NCI-H510A (cell line): ENCODE results near the gene MRPL55.

Source experiments
- DNase-seq: peaks from one replicate; lab custom pipeline; 2025; lab: John Stamatoyannopoulos, UW

MRPL55 gene

DNA sequence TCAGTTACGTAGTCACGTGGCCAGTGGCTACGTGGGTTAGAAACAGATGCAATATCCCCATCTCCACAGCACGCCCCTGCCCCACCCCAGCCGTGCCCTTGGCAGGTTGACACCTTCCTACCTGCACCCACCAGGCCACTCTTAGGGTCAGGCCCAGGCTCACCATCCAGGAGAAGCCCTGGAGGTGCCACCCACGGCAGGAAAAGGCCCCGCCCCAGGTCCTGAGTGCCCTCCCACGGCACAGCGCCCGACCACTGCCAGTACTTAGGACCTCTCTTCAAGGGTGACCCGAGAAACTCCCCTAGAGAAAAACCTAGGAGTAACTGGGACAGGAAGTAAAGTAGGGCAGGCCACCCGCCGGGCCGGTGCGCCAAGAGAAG is 7.5 kb downstream of the MRPL55 start:
- DNase-seq: no peak

DNA sequence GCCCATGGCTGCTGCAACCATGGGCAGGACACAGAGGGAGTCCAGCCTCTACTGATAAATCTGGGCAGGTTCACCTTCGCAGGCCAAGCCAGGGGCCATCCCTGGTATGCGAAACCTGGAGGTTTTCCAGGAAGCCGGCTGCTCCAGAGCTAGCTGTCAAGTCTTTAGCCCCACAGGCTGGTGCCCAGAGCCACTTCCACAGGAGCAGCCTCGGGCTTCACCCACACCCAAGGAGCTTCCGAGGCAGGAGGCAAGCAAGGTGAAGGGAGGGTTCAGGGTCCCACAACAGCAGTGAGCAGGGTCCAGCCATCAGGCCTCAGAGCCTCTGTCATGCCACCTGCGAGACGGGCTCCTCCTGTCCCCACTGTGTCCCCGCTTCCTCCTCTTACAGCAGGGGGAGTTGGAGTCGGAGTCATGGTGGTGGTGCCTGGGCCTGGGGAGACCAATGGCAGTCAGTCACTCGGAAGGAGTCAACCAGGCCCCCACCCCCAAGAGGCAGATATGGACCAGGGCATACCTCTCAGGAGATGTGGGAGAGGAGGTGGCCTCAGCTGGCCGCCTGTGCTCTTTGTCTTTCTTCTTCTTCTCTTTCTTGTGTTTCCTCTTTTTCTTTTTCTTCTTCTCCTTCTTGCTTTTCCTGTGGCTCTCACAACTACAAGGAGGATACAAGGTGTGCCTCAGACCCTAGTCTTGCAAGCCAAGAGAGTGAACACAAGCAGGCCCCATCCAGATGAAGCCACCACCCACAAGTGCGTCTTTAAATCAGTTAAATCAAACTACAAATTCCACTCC is 8.1 kb downstream of the MRPL55 start:
- no peak for DNase-seq

GRCh38 chr1:228099331-228099732 is 9.8 kb downstream of the MRPL55 start:
- no peak for DNase-seq

DNA sequence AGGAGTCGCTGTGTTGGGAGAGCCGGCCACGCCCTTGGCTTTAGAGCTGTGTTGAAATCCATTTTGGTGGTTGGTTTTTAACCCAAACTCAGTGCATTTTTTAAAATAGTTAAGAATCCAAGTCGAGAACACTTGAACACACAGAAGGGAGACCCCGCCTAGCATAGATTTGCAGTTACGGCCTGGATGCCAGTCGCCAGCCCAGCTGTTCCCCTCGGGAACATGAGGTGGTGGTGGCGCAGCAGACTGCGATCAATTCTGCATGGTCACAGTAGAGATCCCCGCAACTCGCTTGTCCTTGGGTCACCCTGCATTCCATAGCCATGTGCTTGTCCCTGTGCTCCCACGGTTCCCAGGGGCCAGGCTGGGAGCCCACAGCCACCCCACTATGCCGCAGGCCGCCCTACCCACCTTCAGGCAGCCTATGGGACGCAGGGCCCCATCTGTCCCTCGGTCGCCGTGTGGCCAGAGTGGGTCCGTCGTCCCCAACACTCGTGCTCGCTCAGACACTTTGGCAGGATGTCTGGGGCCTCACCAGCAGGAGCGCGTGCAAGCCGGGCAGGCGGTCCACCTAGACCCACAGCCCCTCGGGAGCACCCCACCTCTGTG is 10.7 kb downstream of the MRPL55 start:
- DNase-seq: no peak

DNA sequence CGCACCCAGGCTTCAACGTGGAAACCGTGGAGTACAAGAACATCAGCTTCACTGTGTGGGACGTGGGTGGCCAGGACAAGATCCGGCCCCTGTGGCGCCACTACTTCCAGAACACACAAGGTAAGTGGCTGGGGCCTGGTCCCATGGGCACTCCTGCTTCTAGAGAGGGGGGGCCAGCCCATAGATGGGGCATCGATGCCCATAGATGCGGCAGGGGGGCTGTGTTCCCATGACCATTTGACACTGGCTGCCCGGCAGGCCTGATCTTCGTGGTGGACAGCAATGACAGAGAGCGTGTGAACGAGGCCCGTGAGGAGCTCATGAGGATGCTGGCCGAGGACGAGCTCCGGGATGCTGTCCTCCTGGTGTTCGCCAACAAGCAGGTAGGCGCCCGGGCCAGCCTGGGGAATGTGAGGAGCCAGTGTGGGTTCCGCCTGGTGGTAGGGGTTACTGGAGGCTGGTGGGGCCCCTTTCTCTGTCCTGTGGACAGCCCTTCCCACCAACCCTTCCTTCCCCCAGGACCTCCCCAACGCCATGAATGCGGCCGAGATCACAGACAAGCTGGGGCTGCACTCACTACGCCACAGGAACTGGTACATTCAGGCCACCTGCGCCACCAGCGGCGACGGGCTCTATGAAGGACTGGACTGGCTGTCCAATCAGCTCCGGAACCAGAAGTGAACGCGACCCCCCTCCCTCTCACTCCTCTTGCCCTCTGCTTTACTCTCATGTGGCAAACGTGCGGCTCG is 11.6 kb downstream of the MRPL55 start:
- DNase-seq: no peak

DNA sequence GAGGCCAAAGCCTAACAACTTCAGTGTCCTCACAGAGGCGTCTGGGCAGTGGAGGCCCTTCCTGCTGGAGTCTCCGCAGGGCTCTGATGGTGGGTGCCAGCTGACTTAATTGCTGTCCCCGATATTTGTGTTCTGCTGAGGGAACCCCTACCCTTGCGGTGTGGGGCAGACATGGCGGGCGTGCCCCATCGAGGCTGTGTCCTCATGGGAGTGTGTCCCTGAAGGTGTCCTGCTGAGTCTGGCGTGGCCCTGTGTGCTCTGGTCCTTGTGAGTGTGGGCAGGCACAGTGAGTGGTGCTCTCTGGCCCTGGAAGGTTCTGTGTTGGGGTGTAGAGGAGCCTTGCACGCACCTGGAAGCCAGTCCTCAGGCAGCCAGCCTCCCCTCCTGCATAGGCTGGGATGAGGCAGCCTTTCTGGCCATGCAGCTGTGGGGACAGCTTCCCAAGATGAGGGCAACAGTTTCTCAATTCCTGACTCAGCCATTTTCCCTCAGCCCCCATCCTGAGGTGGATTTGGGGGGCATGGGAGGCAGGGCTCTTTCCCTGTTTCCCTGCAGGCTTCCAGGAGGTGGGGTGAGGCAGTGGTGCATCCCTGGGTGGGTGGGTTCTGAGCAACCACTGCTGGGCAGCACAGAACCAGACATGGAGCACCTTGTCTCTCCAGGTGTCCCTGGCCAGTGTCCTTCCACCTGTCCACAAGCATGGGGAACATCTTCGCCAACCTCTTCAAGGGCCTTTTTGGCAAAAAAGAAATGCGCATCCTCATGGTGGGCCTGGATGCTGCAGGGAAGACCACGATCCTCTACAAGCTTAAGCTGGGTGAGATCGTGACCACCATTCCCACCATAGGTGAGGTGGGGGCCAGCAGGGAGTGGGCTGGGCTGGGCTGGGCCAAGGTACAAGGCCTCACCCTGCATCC is 12.4 kb downstream of the MRPL55 start:
- no peak for DNase-seq

GRCh38 chr1:228095938-228096337 is 13.2 kb downstream of the MRPL55 start:
- no peak for DNase-seq

GRCh38 chr1:228095161-228095560 is 13.9 kb downstream of the MRPL55 start:
- DNase-seq: no peak

- DNase-seq: no peak
These were observed 14.6 kb downstream of the MRPL55 start for GRCh38 chr1:228094432-228095016.

DNA sequence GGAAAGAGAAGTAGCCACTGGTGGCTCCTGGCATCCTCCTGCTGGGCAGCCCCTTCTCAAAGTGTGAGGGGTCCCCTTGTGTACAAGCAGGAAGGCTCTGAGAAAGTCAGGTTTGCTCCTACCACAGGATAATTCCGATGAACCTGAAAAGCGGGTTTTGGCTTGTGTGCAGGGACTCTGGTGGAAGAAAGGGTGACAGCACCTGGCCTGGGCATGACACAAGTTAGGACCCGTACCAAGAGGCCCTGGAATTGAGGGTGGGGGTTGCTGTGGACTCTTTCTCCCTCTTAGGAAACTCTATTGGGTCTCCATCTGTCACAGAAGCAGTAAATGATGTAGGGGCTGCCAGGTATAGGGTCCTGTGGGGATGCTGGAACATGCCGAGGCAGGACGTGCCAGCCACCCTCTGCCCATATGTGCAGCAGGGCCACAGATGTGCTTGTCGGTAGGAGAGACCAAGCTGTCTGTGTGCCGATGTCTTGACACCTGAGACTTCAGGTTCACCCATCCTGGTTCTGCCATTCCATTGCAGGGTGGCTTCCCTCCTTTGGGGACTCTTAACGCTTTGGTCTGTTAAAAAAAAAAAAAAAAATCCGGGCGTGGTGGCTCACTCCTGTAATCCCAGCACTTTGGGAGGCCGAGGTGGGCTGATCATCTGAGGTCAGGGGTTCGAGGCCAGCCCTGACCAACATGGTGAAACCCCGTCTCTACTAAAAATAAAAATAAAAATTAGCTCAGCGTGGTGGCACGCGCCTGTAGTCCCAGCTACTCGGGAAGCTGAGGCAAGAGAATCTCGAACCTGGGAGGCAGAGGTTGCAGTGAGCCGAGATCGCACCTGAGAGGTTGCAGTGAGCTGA is 15.8 kb downstream of the MRPL55 start:
- no peak for DNase-seq

- DNase-seq: no peak
These were observed 16.6 kb downstream of the MRPL55 start for GRCh38 chr1:228092342-228093049.

DNA sequence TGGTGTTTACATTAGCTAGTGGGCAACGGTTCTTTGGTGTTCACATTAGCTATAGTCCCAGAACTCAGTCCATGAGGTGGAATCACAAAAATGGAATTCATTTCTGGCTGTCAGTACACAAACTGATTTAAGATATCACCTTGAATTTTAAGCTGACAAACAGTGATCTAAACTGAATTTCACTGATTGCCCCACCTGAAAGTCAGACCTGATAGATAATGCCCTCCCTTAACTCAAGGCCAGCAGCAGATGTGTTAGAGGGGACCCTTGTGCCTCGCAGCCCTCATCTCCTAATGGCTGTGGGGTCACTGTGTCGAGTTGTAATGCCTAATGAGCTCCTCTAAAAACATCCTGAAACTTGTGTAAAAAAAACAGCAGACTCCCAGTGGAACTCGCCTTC is 18.0 kb downstream of the MRPL55 start:
- DNase-seq: no peak

DNA sequence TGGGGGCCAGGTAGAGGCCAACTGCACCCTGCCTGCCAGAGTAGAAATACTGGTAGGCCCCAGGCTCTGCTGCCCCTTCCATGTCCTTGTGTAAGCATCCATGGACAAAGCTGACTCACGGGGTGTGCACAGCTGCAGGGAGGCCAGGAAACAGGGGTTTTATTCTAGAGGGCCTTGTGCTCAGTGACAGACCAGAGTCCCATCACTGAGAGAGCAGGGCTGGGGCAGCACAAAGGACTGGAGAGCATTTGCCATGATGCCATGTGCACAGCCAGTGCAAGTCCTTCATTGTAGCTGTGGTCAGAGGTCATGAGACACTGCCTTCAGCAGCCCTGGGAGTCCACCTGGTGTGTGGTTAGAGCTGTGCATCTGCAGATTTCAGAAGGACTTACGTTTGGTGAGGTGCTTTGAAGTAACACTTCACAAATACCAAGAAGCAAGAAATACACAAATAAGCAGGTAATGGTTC is 18.5 kb downstream of the MRPL55 start:
- no peak for DNase-seq

DNA sequence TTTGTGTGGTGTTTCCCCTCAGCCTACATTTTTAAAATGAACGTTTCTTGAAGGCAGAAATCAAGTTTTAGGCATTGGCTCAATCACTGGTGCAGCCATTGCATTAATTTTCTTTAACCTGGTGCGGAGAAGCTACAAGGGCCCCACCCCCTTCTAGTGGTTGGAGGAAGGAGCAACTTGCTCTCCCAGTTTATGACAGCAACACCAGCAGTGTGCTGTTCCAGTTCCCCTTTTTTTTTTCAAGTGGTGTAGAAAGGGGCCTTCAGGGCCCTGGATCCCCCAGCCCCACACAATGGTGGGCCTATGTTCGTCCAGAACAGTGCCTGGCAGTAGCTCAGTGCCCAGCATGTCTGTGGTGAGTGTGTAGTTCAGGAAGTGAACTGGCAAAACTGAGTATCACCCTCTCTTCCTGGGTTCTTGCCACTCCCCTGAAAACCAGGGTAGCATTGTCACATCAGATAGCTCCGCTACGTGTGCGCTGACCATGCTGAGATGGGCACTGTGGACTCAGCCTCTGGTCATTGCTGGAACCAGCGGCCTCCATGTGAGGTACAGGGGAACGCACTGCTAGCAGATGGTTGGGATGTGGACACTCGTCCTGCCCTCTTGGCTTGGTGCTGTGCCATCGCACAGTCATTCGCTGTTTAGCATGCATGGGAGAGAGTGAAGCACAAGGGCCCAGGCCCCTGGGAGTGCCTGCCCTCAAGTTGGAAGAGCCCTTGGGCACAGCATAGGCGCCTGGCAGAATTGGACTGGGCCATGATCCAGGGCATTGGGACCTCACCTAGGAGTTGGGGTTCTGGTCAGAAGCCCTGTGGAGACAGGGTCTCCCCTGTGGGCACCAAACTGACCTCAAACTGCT is 19.3 kb downstream of the MRPL55 start:
- DNase-seq: no peak

- no peak for DNase-seq
These were observed 20.3 kb downstream of the MRPL55 start for GRCh38 chr1:228088586-228089498.

DNA sequence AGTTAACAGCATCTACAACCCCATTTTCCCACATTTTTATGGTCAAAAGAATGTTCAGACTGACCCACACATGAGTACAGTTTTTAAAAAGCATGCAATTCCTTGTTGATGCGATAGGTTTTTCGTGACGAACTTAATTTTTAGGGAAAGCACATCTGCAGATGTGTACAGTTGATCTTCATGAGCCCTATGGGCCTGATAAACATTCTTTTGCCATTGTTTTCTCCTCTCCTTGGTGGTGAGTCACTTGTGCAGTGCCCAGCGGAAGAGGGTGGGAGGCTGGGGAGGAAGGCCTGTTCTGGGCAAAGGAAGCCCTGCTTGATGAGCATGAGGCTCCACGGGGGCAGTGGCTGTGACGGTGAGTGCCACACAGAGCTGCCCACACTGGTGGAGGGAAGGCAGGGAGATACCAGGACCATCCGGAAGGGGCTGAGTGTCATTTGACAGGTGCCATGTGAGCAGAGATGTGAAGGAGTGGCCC is 21.3 kb downstream of the MRPL55 start:
- no peak for DNase-seq

DNA sequence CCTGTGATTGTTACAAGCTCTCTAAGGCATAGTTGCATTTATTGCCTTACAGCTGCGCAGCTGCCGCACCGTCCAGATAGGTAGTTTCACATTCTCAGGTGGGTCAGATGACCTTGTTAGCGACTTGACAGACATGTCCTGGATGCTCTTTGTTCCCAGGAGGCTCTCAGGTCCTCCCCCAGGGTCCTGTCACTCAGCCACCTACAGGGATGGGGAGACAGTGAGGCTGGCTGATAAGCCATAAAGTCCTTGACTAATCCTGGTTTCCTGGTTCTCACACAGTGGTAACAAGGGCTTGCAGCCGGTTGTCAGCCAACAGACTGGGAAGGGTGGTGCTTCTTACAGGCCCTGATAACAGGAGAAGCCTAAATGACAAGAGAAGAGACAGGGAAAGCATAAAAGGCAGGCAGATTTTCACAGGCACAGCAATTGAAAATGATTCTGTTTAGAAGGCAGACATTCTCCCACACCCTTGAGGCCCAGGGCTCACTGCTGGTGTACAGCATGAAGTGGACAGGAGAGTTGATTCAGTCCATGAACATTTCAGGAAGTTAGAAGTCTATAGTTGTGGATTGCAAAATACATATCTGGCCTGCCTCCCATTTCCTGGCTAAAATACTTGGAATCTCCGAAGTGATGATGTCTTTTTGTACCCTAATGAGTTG is 23.7 kb downstream of the MRPL55 start:
- no peak for DNase-seq
